Activated gamma-delta T cell (primary cell): Measurements from ENCODE around the gene DYRK1A.

Source experiments
- DNase-seq: peaks from one replicate; lab custom pipeline; 2025; lab: John Stamatoyannopoulos, UW

Gene DYRK1A

DNA sequence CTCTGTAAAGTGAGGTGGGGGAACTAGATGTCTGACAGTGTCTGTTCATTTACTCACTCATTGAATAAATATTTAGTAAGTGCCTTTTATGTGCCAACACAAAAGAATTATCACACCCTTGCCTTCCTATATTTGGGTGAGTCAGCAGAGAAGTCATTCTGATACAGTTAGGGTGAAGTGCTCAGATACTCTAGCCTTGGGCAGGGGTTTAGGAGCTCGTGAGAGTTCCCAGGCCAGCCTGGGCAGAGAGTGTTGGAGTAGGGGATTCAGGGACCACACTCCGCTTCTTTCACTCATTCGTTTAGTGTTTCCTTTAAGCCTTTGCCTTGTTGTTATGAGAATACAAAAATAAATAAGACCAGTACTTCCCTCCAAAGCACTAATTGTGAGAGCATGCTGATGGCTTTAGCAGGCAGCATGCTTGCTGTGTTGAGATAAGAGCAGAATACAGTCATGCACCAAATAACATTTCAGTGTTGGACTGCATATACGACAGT lies 83.9 kb downstream of the DYRK1A start:
- no peak for DNase-seq

- no peak for DNase-seq
Measured at GRCh38 chr21:37451446-37451845, 84.9 kb downstream of the DYRK1A start.

- no peak for DNase-seq
Measured at GRCh38 chr21:37452227-37452626, 85.7 kb downstream of the DYRK1A start.

DNA sequence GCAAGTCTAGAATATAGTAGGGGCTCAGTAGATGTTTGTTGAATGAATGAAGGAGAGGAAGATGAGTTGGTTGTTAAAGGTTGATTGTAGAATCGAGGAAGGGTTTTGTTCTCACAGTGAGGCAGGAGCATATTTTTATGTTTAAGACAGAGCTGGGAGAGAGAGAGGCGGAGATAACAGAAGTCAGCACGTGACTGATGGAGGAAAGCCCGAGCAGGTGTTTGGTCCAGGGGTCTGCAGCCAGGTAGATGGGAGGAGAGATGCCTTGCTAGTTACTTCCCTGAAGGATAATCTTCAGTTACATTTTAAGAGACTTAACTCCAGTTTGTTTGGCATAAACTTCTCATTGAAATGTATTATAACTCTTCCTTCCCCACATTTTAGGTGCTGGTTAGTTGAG lies 86.8 kb downstream of the DYRK1A start:
- no peak for DNase-seq

- no peak for DNase-seq
Measured at GRCh38 chr21:37454869-37455503, 88.4 kb downstream of the DYRK1A start.

DNA sequence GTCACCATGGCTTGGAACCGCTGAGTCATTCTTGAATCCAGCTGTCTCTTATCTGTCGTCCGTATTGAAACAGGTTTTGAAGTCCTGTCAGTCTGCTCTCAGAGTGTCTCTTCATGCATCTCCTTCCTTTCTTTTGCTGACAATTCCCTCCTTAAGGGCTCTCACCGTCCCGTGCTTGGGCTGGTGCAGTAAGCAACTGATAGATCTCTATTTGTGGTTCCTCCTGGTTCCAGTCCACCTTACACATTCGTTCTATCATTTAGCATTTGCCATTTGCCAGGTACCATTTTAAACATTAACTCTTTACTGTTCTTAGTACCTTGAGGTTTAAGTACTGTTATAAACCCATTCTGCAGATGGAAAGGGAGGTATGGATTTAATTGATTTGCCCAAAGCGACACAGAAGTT lies 88.9 kb downstream of the DYRK1A start:
- DNase-seq: no peak

GRCh38 chr21:37458669-37459276 lies 92.2 kb downstream of the DYRK1A start:
- DNase-seq: no peak

GRCh38 chr21:37459575-37459974 lies 93.0 kb downstream of the DYRK1A start:
- DNase-seq: no peak

DNA sequence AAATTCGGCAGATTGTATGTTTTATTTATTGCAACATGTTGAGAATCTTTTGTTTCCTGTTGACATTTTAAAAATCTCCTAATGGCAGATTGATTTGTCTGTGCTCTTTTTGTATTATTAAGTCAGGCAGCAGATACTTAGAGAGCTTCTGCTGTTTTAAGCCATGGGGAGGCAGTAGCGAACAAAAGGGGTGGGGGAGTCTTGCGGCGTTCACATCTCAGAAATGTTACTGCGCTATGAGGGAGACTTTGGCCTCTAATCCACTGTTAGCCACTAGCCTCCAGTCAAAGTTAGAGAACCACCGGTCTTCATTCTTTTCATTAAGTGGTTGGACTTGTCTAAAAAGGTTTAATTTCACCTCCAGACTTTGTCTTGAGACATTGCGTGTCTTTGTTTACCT lies 93.6 kb downstream of the DYRK1A start:
- DNase-seq: no peak

GRCh38 chr21:37461479-37461878 lies 94.9 kb downstream of the DYRK1A start:
- no peak for DNase-seq

GRCh38 chr21:37462087-37462861 lies 95.7 kb downstream of the DYRK1A start:
- no peak for DNase-seq

- no peak for DNase-seq
Measured at GRCh38 chr21:37463083-37463801, 96.7 kb downstream of the DYRK1A start.

GRCh38 chr21:37467082-37467481 lies 100.5 kb downstream of the DYRK1A start:
- DNase-seq: no peak

DNA sequence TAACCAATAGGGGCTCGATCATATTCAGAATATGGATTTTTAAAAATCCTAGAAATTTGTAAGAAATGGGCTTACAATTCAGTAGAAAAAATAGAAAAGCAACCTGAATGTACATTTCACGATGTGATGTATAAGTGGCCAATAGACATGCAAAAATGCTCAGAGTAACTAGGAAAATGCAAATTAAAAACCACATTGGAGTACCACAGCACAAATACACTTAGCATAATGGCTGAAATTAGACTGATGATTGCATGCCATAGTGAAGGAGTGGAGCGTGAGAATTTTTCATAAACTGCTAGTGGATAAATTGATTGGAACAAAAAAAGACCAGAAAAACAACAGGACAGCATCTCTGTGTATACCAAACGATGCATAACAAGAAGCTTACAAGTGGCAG lies 102.3 kb downstream of the DYRK1A start:
- no peak for DNase-seq

- DNase-seq: no peak
Measured at GRCh38 chr21:37469441-37469840, 102.9 kb downstream of the DYRK1A start.

- no peak for DNase-seq
Measured at GRCh38 chr21:37472581-37472980, 106.0 kb downstream of the DYRK1A start.

- DNase-seq: no peak
Measured at GRCh38 chr21:37473491-37473890, 106.9 kb downstream of the DYRK1A start.

GRCh38 chr21:37474342-37474741 lies 107.8 kb downstream of the DYRK1A start:
- DNase-seq: no peak

DNA sequence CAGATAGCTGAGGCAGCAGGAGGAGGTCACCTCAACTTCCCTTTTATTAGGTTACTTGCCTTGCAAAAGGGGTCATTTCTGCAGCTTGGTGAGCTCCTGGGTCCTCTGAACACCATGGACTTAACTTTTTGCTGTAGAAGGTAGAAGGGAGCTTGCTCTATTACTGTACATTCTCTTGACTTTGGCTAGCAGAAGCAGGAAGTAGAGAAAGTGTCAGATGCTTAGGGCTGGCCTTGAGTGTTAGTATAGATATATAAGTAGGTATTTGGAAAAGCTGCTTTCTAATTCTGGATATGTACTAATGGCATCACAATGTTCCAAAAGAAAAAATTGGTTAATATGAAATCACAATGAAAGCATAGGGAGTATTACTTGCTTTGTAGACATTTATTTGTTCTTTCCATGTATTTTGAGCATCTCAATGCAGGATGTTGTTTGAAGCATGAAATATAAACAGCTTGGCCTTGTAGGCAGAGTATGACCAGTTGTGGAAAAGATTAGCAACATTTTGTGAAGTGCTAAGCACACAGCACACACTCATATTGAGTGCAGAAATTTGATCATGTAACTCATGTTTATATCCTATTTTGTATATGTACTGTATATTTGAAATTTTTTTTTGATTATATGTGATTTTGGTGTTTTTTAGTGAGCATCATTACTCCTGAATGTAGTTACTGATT lies 108.8 kb downstream of the DYRK1A start:
- DNase-seq: no peak

DNA sequence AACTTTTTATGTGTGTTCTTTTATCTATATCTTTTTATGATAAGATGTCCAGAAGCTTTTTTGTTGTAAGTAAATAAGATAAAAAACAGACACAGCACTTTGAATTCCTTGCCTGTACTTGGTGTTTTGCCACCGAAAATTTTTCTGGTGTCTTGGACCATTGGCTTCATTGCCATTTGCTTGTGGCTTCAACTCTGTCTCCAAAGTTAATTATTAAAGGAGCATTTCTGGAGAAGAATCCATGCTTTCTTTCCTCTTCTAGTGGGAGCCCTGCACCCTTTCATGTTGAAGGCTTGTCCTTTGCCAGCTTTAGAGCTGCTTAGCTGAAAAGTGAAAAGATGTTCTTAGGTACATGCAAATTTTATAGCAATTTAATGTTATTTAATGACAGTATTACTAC lies 112.2 kb downstream of the DYRK1A start:
- no peak for DNase-seq

GRCh38 chr21:37483776-37484175 lies 117.2 kb downstream of the DYRK1A start:
- no peak for DNase-seq
